ENCODE data around the gene ZNRF4. TPM values are rescaled to one million over a fixed set of nuclear protein-coding genes. Genes with fewer than 3 reads are reported as not detected.

Gene ZNRF4
- total RNA-seq, 4 donors from 2014 or later, result not detected

GRCh38 chr19:5478241-5478924 is 23.2 kb downstream of the ZNRF4 start:
- peaks cover 0 to 11% (median 2%) of the 10 kb centered on the region in 3 donors for H3K4me1 ChIP-seq
- peaks cover 0 to 50% (median 2%) of the 10 kb centered on the region in 4 donors for H3K27me3 ChIP-seq
- no peak for DNase-seq
- peak overlapping the region in 1 of 4 donors; percentile 23 for H3K4me3 ChIP-seq
- TF ChIP-seq POLR2A (IDR thresholded peaks at IDR 0.05) (no peak), CTCF (IDR thresholded peaks at IDR 0.05) (no peak)
- peaks cover 0 to 16% (median 13%) of the 10 kb centered on the region in 3 donors for H3K9me3 ChIP-seq
- no peaks in the 10 kb centered on the region for H3K36me3 ChIP-seq
- WGBS, 2 donors, result 4 to 35% methylated on average over 9 to 14 of the region's 32 CpGs
- intact Hi-C loops (cut with DNase I), result no loop called here
- H3K27ac ChIP-seq, result no peak overlapping the region

- intact Hi-C loops (cut with DNase I), result no loop called here
- H3K27ac ChIP-seq, result no peak overlapping the region
- DNase-seq, result no peak
- H3K4me1 ChIP-seq, result peaks cover 0 to 11% (median 2%) of the 10 kb centered on the region in 3 donors
- peaks cover 0 to 48% (median 2%) of the 10 kb centered on the region in 4 donors for H3K27me3 ChIP-seq
- no peak for TF ChIP-seq POLR2A (IDR thresholded peaks at IDR 0.05)
- TF ChIP-seq CTCF (IDR thresholded peaks at IDR 0.05), result no peak
- no peaks in the 10 kb centered on the region for H3K36me3 ChIP-seq
- H3K9me3 ChIP-seq, result peaks cover 0 to 16% (median 13%) of the 10 kb centered on the region in 3 donors
- no peak overlapping the region for H3K4me3 ChIP-seq
- 69 to 77% methylated on average over 8 of the region's 8 CpGs for WGBS, 2 donors
Measured at GRCh38 chr19:5478925-5479588, 23.8 kb downstream of the ZNRF4 start.

- Histone ChIP-seq H3K9me3 (peaks cover 0 to 16% (median 13%) of the 10 kb centered on the region in 3 donors), H3K4me3 (no peak overlapping the region), H3K27me3 (peaks cover 0 to 55% (median 2%) of the 10 kb centered on the region in 4 donors), H3K36me3 (no peaks in the 10 kb centered on the region), H3K27ac (no peak overlapping the region), H3K4me1 (peaks cover 0 to 19% (median 2%) of the 10 kb centered on the region in 3 donors)
- intact Hi-C loops (cut with DNase I), result no loop called here
- 30 to 36% methylated on average over 5 to 12 of the region's 14 CpGs for WGBS, 2 donors
- no peak for DNase-seq
- TF ChIP-seq POLR2A (IDR thresholded peaks at IDR 0.05) (no peak), CTCF (IDR thresholded peaks at IDR 0.05) (no peak)
Measured at GRCh38 chr19:5479958-5480357, 24.7 kb downstream of the ZNRF4 start.

GRCh38 chr19:5480427-5480836 is 25.2 kb downstream of the ZNRF4 start:
- intact Hi-C loops (cut with DNase I), result no loop called here
- WGBS, 2 donors, result 36 to 39% methylated on average over 6 of the region's 6 CpGs

More at GRCh38 chr19:5480427-5480836, 25.2 kb downstream of the ZNRF4 start:
- H3K4me1 ChIP-seq, result peaks cover 0 to 19% (median 2%) of the 10 kb centered on the region in 3 donors
- H3K4me3 ChIP-seq, result no peak overlapping the region
- no peak for DNase-seq
- peak; percentile 16 to 54 (median 34) for TF ChIP-seq CTCF (IDR thresholded peaks at IDR 0.05)
- no peak for TF ChIP-seq POLR2A (IDR thresholded peaks at IDR 0.05)
- no peaks in the 10 kb centered on the region for H3K36me3 ChIP-seq
- peaks cover 0 to 16% (median 13%) of the 10 kb centered on the region in 3 donors for H3K9me3 ChIP-seq
- no peak overlapping the region for H3K27ac ChIP-seq
- H3K27me3 ChIP-seq, result peaks cover 0 to 55% (median 2%) of the 10 kb centered on the region in 4 donors
